GM06990 (cell line): ENCODE results near the gene REEP3.

ENCODE experiments used
- DNase-seq: peaks from one replicate; pipeline ENCODE4 v3.0.0-alpha.2; 2011; ENCODE audit not compliant: insufficient read length; ENCODE audit errors: extremely low read depth
- H3K27me3 ChIP-seq: replicated peaks from 2 replicates; pipeline ENCODE4 v1.6.0; 2011; ENCODE audit warnings: low read length; ENCODE audit not compliant: control insufficient read depth, insufficient read depth
- H3K36me3 ChIP-seq: 2 replicates; pipeline ENCODE4 v1.5.1; 2011; ENCODE audit warnings: low read length; ENCODE audit not compliant: control insufficient read depth, insufficient read depth
- H3K4me3 ChIP-seq: replicated peaks from 2 replicates; pipeline ENCODE4 v1.5.1; 2011; ENCODE audit warnings: low read depth, mild to moderate bottlenecking, control low read depth, low read length
- TF ChIP-seq, protein P1 (sequence below): IDR thresholded peaks from 2 replicates; pipeline ENCODE4 v1.5.1; 2011; ENCODE audit warnings: low read length, control low read depth, mild to moderate bottlenecking, inconsistent platforms; ENCODE audit not compliant: insufficient read depth, poor library complexity, severe bottlenecking

Gene REEP3

DNA sequence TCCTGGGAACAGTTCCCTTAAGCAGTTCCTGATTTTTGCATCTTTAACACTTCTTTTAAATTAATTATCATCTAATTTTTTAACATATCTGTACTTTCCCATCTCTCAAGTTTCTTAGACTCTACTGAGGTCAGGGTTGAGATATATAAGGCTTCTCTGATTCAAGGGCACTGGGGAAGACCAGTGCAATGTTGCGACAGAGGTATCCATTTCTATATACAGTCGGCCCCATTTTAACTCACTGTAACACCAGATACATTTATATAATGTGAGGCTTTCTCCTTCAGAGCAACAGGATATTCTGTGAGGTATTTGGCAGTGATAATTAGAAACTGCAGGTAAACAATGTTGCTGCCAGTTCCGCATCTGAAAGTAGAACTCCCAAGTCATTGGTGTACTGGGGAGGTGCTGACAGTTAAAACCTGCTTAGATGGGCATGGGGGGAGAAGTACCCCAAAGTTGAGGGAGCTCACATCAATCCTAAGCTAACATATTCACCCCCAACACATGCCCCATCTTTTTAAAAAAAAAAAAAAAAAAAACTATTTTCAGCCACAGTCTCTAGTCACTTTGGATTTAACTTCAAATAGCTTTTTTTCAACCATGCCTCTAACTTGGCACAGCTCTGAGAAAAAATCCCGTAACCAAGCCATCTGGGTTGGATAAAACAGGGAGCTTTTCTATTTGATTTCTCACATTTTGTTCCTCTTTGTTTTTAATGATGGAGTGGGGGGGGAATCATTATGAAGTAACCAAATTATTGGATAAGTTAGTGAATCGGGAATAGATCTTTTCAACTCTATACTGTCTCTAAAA lies 62.9 kb downstream of the REEP3 start:
- Histone ChIP-seq H3K4me3 (no peak overlapping the region), H3K36me3 (no peaks in the 10 kb centered on the region), H3K27me3 (no peaks in the 10 kb centered on the region)
- DNase-seq = no peak
- TF ChIP-seq, protein P1, sequence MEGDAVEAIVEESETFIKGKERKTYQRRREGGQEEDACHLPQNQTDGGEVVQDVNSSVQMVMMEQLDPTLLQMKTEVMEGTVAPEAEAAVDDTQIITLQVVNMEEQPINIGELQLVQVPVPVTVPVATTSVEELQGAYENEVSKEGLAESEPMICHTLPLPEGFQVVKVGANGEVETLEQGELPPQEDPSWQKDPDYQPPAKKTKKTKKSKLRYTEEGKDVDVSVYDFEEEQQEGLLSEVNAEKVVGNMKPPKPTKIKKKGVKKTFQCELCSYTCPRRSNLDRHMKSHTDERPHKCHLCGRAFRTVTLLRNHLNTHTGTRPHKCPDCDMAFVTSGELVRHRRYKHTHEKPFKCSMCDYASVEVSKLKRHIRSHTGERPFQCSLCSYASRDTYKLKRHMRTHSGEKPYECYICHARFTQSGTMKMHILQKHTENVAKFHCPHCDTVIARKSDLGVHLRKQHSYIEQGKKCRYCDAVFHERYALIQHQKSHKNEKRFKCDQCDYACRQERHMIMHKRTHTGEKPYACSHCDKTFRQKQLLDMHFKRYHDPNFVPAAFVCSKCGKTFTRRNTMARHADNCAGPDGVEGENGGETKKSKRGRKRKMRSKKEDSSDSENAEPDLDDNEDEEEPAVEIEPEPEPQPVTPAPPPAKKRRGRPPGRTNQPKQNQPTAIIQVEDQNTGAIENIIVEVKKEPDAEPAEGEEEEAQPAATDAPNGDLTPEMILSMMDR = no peak

DNA sequence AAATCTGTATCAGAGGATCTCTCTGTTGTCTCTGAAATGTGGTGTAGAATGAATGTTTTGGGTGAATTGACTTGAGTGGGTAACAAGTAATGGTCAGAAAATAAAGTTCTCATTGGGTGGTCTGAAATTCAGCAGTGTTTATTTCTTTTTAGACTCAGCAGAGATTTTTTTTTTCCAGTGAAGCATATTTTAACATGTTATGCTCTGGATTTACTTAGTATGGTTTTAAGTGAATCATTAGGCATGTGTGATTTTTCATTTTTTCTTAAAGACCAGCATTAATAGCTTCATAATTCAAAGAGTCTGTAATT lies 63.5 kb downstream of the REEP3 start:
- DNase-seq = no peak
- H3K4me3 ChIP-seq = no peak overlapping the region
- H3K36me3 ChIP-seq = no peaks in the 10 kb centered on the region
- TF ChIP-seq, protein P1 = no peak
- H3K27me3 ChIP-seq = no peaks in the 10 kb centered on the region

DNA sequence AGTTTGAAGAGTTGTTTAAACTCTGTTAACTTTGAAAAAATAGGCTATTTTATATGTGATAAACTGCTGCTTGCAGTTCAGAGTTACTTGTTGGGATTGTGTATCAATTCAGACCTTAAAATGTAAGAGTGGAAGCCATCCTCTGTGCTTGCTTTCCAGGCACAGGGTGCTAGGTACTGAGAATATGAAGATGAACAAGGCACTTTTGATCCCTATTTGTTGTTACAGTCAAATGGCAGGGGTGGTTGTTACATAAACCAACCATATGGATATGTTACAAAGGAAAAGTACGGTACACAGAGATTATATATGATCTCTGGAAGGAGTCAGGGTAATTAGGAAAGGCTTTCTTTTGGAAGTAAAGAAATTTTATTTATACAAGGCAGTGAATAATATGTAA lies 63.8 kb downstream of the REEP3 start:
- Histone ChIP-seq H3K27me3 (no peaks in the 10 kb centered on the region), H3K4me3 (no peak overlapping the region), H3K36me3 (no peaks in the 10 kb centered on the region)
- DNase-seq = no peak
- TF ChIP-seq, protein P1 = no peak

- Histone ChIP-seq H3K27me3 (no peaks in the 10 kb centered on the region), H3K36me3 (no peaks in the 10 kb centered on the region), H3K4me3 (no peak overlapping the region)
- DNase-seq = no peak
- TF ChIP-seq, protein P1 = no peak
Observed at GRCh38 chr10:63586043-63586442, 64.8 kb downstream of the REEP3 start.

- TF ChIP-seq, protein P1 = no peak
- no peak overlapping the region for H3K4me3 ChIP-seq
Observed at GRCh38 chr10:63587191-63587590, 66.0 kb downstream of the REEP3 start.

More at GRCh38 chr10:63587191-63587590, 66.0 kb downstream of the REEP3 start:
- Histone ChIP-seq H3K36me3 (no peaks in the 10 kb centered on the region), H3K27me3 (no peaks in the 10 kb centered on the region)
- no peak for DNase-seq
